Measurements from ENCODE around the gene WDR6.

DNA sequence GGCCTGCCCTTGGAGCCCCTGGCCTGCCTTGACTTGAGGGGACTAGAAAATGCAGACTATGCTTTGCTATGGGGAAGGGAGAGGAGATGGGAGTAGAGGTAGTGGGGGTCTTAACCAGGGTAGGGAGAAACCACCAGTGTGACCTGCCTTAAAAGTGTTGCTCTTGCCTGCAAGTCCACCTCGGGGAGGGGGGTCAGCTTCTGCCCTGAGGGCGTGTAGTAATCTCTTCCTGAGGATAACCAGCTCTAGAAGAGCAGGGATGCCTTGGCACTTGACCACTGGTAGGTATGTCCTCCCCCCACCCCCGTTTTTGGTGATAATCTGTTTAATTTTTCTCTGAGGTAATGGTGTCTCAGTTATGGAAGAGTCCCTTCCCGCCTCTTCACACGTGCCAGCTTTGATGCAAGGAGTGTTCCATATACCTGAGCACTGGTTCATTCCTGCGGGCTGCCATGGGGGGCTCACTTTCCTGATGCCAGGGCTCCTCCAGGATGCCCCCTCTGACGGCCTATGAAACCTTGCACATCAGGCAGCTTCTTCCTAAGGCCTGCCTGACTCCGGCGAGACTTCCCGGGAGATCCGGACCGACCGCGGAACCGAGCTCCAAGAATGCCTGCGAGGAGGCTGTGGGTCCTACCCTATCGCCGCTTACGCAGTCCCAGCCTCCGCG, 17.9 kb upstream of the WDR6 start:
- no peak for TF ChIP-seq POLR2A (IDR thresholded peaks at IDR 0.05)
- TF ChIP-seq, protein P1, sequence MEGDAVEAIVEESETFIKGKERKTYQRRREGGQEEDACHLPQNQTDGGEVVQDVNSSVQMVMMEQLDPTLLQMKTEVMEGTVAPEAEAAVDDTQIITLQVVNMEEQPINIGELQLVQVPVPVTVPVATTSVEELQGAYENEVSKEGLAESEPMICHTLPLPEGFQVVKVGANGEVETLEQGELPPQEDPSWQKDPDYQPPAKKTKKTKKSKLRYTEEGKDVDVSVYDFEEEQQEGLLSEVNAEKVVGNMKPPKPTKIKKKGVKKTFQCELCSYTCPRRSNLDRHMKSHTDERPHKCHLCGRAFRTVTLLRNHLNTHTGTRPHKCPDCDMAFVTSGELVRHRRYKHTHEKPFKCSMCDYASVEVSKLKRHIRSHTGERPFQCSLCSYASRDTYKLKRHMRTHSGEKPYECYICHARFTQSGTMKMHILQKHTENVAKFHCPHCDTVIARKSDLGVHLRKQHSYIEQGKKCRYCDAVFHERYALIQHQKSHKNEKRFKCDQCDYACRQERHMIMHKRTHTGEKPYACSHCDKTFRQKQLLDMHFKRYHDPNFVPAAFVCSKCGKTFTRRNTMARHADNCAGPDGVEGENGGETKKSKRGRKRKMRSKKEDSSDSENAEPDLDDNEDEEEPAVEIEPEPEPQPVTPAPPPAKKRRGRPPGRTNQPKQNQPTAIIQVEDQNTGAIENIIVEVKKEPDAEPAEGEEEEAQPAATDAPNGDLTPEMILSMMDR (IDR thresholded peaks at IDR 0.05) = no peak

All from body of pancreas (tissue), 4 donors.